GM21528 (cell line): ENCODE results near the gene PALLD.

Experiments used
- ATAC-seq: cut with Tn5 transposase; IDR thresholded peaks from one replicate; pipeline ENCODE4 v1.9.1; 2021; ENCODE audit warnings: mild to moderate bottlenecking, moderate library complexity; ENCODE audit not compliant: unreplicated experiment, low FRiP score

The PALLD gene

GRCh38 chr4:168773388-168774195 is 276.7 kb downstream of the PALLD start:
- no peak for ATAC-seq

GRCh38 chr4:168776382-168776781 is 279.5 kb downstream of the PALLD start:
- no peak for ATAC-seq

GRCh38 chr4:168777277-168777965 is 280.6 kb downstream of the PALLD start:
- ATAC-seq: no peak

GRCh38 chr4:168781341-168781740 is 284.5 kb downstream of the PALLD start:
- no peak for ATAC-seq

GRCh38 chr4:168781926-168782325 is 285.1 kb downstream of the PALLD start:
- no peak for ATAC-seq

- no peak for ATAC-seq
These were observed 285.6 kb downstream of the PALLD start for GRCh38 chr4:168782439-168782838.

GRCh38 chr4:168784786-168785461 is 288.1 kb downstream of the PALLD start:
- no peak for ATAC-seq

- no peak for ATAC-seq
These were observed 290.5 kb downstream of the PALLD start for GRCh38 chr4:168787334-168787733.

GRCh38 chr4:168787801-168788595 is 291.1 kb downstream of the PALLD start:
- no peak for ATAC-seq

GRCh38 chr4:168790898-168791297 is 294.0 kb downstream of the PALLD start:
- no peak for ATAC-seq

GRCh38 chr4:168791376-168791775 is 294.5 kb downstream of the PALLD start:
- ATAC-seq: no peak

GRCh38 chr4:168793542-168793941 is 296.7 kb downstream of the PALLD start:
- ATAC-seq: no peak

- no peak for ATAC-seq
These were observed 297.3 kb downstream of the PALLD start for GRCh38 chr4:168794092-168794707.

- no peak for ATAC-seq
These were observed 298.0 kb downstream of the PALLD start for GRCh38 chr4:168794881-168795280.

- ATAC-seq: no peak
These were observed 298.5 kb downstream of the PALLD start for GRCh38 chr4:168795346-168795745.

GRCh38 chr4:168796362-168797106 is 299.7 kb downstream of the PALLD start:
- ATAC-seq: no peak

- ATAC-seq: no peak
These were observed 300.3 kb downstream of the PALLD start for GRCh38 chr4:168797194-168797593.

- no peak for ATAC-seq
These were observed 301.0 kb downstream of the PALLD start for GRCh38 chr4:168797738-168798375.

- no peak for ATAC-seq
These were observed 304.1 kb downstream of the PALLD start for GRCh38 chr4:168800926-168801325.
